ENCODE data around the gene GPX4. TPM values are rescaled to one million over a fixed set of nuclear protein-coding genes. Genes with fewer than 3 reads are reported as not detected.

GPX4 gene, protein sequence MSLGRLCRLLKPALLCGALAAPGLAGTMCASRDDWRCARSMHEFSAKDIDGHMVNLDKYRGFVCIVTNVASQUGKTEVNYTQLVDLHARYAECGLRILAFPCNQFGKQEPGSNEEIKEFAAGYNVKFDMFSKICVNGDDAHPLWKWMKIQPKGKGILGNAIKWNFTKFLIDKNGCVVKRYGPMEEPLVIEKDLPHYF
- total RNA-seq = 100 to 1,000 TPM; 267 to 359 (median 344) TPM

DNA sequence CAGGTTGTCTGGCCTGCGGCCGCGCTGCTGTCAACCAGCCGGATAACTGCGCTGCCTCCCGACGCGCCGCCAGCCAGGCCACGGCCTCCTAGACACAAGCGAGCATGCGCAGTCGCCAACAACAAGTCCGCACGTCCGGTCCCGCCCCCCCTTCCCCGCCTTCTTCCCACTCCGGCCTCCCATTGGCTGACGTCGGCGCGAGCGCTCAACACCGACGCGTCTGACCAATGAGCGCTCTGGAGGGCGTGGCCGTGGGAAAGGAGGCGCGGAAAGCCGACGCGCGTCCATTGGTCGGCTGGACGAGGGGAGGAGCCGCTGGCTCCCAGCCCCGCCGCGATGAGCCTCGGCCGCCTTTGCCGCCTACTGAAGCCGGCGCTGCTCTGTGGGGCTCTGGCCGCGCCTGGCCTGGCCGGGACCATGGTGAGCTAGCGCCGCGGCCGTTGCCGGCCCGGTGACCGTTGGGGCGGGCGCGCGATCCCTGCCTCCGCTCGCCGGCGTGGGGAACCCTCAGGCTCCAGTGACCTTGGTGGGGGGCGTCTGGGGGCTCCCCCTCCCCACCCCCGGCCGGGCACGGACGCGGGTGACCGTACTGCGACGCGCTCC lies at the start of gene GPX4:
TSS of gene GPX4 (plus strand) at position 287 of the 603 bp plus-strand sequence. CDS start at position 337, 50 bp downstream.
- DNase-seq (ENCODE audit: low spot score in 2 of 2) = peak; percentile 100
- under 1% methylated on average over 27 of the region's 75 CpGs for WGBS
- TF ChIP-seq, protein P1, sequence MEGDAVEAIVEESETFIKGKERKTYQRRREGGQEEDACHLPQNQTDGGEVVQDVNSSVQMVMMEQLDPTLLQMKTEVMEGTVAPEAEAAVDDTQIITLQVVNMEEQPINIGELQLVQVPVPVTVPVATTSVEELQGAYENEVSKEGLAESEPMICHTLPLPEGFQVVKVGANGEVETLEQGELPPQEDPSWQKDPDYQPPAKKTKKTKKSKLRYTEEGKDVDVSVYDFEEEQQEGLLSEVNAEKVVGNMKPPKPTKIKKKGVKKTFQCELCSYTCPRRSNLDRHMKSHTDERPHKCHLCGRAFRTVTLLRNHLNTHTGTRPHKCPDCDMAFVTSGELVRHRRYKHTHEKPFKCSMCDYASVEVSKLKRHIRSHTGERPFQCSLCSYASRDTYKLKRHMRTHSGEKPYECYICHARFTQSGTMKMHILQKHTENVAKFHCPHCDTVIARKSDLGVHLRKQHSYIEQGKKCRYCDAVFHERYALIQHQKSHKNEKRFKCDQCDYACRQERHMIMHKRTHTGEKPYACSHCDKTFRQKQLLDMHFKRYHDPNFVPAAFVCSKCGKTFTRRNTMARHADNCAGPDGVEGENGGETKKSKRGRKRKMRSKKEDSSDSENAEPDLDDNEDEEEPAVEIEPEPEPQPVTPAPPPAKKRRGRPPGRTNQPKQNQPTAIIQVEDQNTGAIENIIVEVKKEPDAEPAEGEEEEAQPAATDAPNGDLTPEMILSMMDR (IDR thresholded peaks at IDR 0.05) = no peak
- peak in 1 of 2 donors; percentile 95 for TF ChIP-seq POLR2A (IDR thresholded peaks at IDR 0.05)
- TF ChIP-seq POLR2AphosphoS5 (IDR thresholded peaks at IDR 0.05) = peak in 2 of 3 donors; percentile 78 to 79
- H3K4me3 ChIP-seq = peak within 1 kb of the TSS; percentile 93
- H3K27ac ChIP-seq = peak within 1 kb of the TSS; percentile 100
- H3K9me3 ChIP-seq = no peaks in the 10 kb centered on the region
- H3K27me3 ChIP-seq = no peaks in the 10 kb centered on the region
- peaks cover 30% of the 10 kb centered on the region for H3K36me3 ChIP-seq
- peaks cover 78% of the 10 kb centered on the region for H3K4me1 ChIP-seq

DNA sequence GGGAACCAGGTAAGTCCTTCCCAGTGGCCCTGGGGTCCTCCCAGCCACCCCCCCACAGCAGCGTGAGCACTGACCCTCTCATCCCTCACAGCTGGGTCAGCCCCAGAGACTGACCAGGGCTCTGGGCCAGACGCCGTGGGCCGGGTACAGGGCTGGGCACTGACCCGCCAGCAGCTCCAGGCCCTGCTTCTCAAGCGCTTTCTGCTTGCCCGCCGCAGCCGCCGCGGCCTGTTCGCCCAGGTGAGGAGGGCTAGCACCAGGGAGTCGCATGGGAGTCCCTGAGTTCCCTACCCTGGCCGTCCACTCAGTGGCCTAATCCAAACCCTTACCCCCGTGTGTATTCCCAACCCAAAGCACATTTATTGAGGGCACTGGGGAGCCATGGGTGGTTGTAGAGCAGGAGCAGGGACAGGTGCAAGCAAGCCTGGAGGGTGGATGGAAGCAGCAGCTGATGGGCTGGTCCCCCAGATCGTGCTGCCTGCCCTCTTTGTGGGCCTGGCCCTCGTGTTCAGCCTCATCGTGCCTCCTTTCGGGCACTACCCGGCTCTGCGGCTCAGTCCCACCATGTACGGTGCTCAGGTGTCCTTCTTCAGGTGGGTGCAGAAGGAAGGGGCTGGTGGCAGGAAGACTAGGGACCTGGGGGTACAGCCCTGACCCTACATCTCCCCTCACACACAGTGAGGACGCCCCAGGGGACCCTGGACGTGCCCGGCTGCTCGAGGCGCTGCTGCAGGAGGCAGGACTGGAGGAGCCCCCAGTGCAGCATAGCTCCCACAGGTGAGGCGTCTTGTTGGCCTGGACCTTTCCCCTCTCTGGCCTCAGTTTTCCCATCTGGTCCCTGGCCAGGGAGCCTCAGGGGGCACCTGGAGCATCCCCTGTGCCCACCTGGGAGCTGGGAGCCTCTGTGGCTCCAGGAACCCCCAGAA lies 49.4 kb upstream of the GPX4 start:
- no peak overlapping the region for H3K4me3 ChIP-seq
- H3K9me3 ChIP-seq = peaks cover 13% of the 10 kb centered on the region
- H3K36me3 ChIP-seq = peaks cover 36% of the 10 kb centered on the region
- 87% methylated on average over 10 of the region's 28 CpGs for WGBS
- H3K27me3 ChIP-seq = no peaks in the 10 kb centered on the region
- no peak overlapping the region for H3K27ac ChIP-seq
- TF ChIP-seq POLR2A (IDR thresholded peaks at IDR 0.05) (no peak), POLR2AphosphoS5 (IDR thresholded peaks at IDR 0.05) (no peak), EP300 (IDR thresholded peaks at IDR 0.05) (no peak)
- TF ChIP-seq, protein P1 (IDR thresholded peaks at IDR 0.05) = no peak
- no peaks in the 10 kb centered on the region for H3K4me1 ChIP-seq
- no peak for DNase-seq (ENCODE audit: low spot score in 2 of 2)

DNA sequence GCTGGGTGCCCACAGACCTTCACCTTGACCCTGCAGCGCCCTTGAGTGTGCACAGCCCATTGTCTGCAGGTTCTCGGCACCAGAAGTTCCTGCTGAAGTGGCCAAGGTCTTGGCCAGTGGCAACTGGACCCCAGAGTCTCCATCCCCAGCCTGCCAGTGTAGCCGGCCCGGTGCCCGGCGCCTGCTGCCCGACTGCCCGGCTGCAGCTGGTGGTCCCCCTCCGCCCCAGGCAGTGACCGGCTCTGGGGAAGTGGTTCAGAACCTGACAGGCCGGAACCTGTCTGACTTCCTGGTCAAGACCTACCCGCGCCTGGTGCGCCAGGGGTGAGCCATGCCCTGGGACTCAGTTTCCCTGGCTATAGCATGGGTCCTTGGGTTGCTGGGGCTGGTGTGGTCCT lies 48.8 kb upstream of the GPX4 start:
- Histone ChIP-seq H3K4me3 (no peak overlapping the region), H3K27me3 (no peaks in the 10 kb centered on the region), H3K9me3 (peaks cover 13% of the 10 kb centered on the region), H3K27ac (no peak overlapping the region), H3K36me3 (peaks cover 38% of the 10 kb centered on the region), H3K4me1 (no peaks in the 10 kb centered on the region)
- TF ChIP-seq, protein P1 (IDR thresholded peaks at IDR 0.05) = no peak
- no peak for TF ChIP-seq POLR2AphosphoS5 (IDR thresholded peaks at IDR 0.05)
- no peak for TF ChIP-seq EP300 (IDR thresholded peaks at IDR 0.05)
- no peak for TF ChIP-seq POLR2A (IDR thresholded peaks at IDR 0.05)
- no CpG with 5 or more reads among the region's 14 CpGs for WGBS
- no peak for DNase-seq (ENCODE audit: low spot score in 2 of 2)

DNA sequence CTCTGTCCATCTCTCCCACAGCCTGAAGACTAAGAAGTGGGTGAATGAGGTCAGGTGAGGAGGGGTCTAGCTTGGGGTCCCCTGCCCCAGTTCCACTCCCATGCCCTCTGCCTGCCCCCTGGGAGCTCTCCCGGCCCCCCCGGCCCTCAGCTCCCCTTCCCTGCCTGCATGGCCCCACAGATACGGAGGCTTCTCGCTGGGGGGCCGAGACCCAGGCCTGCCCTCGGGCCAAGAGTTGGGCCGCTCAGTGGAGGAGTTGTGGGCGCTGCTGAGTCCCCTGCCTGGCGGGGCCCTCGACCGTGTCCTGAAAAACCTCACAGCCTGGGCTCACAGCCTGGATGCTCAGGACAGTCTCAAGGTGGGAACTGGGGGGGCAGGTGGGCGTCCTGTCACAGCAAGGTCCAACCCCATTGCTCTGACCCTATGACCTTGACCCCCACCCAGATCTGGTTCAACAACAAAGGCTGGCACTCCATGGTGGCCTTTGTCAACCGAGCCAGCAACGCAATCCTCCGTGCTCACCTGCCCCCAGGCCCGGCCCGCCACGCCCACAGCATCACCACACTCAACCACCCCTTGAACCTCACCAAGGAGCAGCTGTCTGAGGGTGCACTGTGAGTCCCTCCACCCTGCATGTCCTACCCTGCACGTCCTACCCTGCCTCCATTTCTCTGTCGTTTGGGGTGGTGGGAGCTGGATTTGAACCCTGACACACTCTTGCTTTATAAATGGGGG lies 47.7 kb upstream of the GPX4 start:
- peaks cover 13% of the 10 kb centered on the region for H3K9me3 ChIP-seq
- H3K27ac ChIP-seq = no peak overlapping the region
- DNase-seq (ENCODE audit: low spot score in 2 of 2) = no peak
- TF ChIP-seq POLR2AphosphoS5 (IDR thresholded peaks at IDR 0.05) = no peak
- TF ChIP-seq POLR2A (IDR thresholded peaks at IDR 0.05) = no peak
- TF ChIP-seq EP300 (IDR thresholded peaks at IDR 0.05) = no peak
- TF ChIP-seq, protein P1 (IDR thresholded peaks at IDR 0.05) = no peak
- H3K4me3 ChIP-seq = no peak overlapping the region
- H3K4me1 ChIP-seq = no peaks in the 10 kb centered on the region
- 87% methylated on average over 6 of the region's 20 CpGs for WGBS
- peaks cover 39% of the 10 kb centered on the region for H3K36me3 ChIP-seq
- no peaks in the 10 kb centered on the region for H3K27me3 ChIP-seq

All from suprapubic skin (tissue), 4 donors.